OCI-LY1 (cell line): ENCODE data around the gene AGAP1.

ENCODE experiments used
- EZH2 ChIP-seq: fragments of 200-600 bp; sonication (generic), shearing (Covaris generic); IDR thresholded peaks from 2 replicates; pipeline ENCODE4 v1.8.0; 2017; ENCODE audit warnings: borderline replicate concordance, mixed run types, mild to moderate bottlenecking, antibody characterized with exemption, low read length, moderate library complexity, mixed read lengths
- TF ChIP-seq, protein P1 (sequence below): fragments of 200-600 bp; sonication (generic), shearing (Covaris generic); IDR thresholded peaks from 2 replicates; pipeline ENCODE4 v1.5.1; 2017; ENCODE audit warnings: mild to moderate bottlenecking, antibody characterized with exemption, low read length, moderate library complexity, mixed read lengths

DNA sequence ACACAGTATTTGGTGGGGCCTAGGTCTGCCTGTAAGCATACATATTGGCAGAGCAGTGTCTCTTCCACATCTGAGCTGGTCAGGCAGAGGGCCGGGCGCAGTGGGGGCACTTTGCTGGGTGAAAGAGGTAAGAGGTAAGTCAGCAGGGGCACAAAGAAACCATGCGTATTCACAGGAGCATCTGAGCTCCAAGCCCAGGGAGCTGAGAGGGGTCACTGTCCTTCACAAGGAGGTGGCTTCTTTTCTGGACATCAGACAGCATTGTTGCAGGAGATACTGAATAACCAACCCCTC is 201.7 kb downstream of the AGAP1 start:
- TF ChIP-seq EZH2: no peak
- TF ChIP-seq, protein P1, sequence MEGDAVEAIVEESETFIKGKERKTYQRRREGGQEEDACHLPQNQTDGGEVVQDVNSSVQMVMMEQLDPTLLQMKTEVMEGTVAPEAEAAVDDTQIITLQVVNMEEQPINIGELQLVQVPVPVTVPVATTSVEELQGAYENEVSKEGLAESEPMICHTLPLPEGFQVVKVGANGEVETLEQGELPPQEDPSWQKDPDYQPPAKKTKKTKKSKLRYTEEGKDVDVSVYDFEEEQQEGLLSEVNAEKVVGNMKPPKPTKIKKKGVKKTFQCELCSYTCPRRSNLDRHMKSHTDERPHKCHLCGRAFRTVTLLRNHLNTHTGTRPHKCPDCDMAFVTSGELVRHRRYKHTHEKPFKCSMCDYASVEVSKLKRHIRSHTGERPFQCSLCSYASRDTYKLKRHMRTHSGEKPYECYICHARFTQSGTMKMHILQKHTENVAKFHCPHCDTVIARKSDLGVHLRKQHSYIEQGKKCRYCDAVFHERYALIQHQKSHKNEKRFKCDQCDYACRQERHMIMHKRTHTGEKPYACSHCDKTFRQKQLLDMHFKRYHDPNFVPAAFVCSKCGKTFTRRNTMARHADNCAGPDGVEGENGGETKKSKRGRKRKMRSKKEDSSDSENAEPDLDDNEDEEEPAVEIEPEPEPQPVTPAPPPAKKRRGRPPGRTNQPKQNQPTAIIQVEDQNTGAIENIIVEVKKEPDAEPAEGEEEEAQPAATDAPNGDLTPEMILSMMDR: no peak
